HT1080 (cell line): ENCODE measurements around the gene TPBGL. TPM values are rescaled to one million over a fixed set of nuclear protein-coding genes. Genes with fewer than 3 reads are reported as not detected.

Experiments
- DNase-seq: peaks from one replicate; pipeline ENCODE4 v3.0.0-alpha.2; 2015; ENCODE audit warnings: low read depth
- total RNA-seq: library from RNA; depleted of rRNA; stranded (reverse); fragments of >200 nt; shearing (Covaris generic); gene quantifications from 2 replicates; pipeline ENCODE4 v1.2.3, GENCODE V29; 2014

TPBGL gene
- total RNA-seq, 1 experiment from 2014 or later = 0.10 TPM

DNA sequence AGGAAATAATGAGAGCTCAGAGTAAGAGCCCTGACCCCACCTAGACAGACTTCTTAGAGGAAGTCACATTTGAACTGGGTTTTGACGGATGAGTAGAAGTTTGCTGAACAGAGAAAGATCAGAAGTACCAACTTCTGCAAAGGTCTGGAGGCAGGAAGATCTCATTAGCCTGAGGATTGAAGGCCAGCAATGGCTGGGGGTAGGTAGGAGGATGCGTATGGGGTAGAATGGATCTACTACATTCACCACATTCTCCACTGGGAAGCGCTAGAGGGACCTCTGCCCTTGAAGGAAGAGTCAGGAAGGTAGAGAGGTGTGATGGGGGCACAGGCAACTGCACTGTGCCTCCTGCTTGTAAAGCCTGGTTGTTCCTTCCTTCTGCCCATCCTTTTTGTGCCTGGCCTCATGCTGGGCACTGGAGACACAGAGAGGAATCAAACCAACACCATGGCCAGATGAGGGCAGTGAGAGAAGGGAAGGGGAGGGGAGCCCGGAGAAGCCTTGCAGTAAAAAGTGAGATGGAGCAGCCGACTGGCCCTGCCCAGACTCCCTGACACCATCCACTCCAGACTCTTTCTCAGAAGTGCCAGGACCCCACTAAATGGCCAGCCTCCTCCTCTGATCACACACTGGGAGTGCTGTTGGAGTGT lies 4.9 kb downstream of the TPBGL start:
- no peak for DNase-seq

DNA sequence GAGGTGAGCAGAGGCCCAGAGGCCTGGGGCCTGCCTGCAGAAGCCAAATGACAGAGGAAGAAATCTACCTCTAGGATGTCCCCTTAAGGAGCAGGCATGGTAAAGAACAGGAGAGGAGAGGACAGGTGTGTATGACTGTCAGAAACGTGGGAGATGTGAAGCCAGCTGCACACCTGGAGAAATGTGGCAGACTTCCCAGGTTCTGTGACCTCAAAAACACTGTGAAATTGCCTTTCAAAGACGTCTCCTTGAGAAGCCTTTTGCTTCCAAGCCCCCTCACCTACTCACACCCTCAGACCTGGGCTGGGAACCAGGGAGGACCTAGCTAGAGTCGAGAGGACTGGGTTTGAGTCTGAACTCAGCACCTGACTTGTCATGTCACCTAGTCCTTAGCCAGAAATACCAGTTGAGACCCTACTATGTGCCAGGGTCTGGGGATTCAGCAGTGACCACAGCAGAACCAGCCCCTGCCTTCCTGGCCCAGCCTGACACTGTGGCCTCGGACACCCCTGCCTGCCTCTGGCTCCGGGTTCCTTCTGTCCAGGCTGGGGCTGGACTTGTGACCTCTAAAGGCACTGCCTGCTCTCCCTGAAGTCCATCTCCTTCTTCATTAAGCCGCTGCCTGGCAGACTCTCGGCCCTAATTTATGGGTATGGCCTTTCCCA lies 5.6 kb downstream of the TPBGL start:
- no peak for DNase-seq

DNA sequence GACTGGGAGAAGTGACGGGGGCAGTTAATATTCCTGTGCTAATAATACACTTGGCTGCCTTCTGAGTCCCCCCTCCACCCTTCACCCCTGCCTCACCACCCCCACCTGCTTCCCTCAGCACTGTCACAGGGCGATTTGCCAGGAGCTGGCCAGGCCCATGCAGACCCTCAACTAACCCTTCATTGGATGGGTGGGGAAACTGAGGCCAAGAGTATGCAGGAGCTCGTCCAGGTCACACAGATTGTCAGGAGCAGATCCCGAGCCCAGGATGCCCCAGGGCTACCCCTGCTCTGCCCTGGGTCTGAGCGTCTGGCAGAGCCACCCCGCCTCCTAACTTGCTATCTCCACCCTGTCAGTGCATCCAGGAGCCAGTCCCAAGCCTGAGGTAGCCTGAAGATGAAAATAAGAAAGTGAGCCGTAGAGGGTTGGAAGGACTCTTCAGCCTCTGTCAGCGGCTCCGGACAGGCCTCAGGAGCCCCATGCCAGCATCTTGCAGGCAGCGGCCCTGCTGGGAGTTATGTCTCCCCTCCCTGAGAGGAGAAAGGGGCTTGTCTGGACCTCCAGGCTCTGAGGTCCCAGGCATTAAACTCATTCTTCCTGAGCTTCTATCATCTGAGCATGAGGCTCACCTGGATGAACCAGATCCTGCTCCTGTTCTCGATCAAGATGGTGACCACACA lies 6.2 kb downstream of the TPBGL start:
- DNase-seq = no peak

DNA sequence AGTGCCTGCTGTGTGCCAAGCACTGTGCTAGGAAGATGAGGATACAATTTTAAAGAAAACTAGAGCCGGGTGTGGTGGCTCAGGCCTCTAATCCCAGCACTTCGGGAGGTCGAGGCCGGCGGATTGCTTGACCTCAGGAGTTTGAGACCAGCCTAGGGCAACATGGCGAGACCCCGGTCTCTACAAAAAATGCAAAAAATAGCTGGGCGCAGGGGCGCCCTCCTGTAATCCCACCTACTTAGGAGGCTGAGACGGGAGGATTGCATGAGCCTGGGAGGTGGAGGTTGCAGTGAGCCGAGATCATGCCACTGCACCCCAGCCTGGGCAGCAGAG lies 8.3 kb downstream of the TPBGL start:
- no peak for DNase-seq

DNA sequence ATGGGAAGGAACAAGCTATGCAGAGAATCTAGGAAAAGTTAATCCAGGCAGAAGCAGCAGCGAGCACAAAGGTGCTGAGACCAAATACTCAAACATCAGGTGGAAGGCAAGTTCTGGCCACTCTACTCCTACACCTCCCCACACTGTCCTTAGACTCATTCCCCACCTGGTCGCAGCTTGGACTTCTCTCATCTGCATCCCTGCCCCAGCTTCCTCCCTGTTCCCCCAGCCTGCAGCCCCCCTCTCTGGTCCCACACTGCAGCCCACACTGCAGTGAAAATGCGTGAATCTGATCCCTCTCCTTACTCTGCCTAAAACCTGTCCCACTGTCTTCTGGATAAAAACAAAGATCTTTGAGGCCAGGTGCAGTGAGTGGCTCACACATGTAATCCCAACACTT lies 9.1 kb downstream of the TPBGL start:
- DNase-seq = no peak

DNA sequence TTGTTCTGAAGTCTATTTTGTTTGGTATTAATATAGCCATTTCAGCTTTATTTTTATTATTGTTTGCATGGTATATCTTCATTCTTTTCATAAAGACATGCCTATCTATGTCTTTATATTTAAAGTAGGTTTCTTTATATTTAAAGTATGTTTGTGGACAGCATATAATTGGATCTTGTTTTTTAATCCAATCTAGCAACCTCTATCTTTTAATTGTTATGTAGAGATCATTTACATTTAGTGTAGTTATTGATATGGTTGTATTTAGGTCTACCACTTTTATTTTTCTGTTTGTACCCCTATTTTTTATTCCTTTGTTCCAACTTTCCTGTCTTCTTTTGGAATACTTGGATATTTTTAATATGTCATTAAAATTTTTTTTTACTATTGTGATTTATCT lies 13.8 kb downstream of the TPBGL start:
- no peak for DNase-seq

DNA sequence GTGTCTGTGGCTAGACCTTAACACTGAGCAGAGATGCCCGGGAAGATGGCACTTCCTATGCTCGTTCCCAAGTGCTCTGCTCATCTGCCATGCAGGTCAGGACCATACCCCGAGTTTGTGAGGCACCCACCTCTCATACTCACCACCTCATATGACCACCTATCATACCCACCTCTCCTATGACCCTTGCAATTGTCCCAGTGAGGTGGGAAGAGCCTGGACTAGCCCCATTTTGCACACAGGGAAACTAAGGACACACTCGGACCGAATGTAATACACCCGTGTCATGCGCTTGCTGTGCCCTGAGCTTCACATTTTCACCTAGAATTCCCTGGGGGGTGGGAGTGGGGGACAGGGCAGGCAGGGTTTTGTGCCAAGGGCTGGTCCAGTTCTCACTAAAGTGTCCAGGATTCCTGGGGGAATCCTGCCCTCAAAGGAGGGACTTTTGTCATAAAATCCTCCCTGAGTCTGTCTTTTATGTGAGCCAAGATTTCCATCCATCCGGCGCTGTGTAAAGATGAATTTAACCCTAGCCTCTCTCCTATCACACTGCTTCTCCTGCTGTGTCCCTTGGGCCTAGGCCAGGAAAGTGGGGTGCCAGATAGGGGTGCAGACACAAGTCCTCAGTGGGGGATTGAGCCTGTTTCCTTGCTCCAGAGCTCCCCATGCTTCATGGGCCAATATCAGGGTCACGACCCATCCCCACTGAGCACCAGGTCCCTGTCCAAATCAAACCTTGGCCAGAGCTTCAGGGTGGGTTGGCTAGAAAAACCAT lies 20.0 kb downstream of the TPBGL start:
- DNase-seq = no peak

DNA sequence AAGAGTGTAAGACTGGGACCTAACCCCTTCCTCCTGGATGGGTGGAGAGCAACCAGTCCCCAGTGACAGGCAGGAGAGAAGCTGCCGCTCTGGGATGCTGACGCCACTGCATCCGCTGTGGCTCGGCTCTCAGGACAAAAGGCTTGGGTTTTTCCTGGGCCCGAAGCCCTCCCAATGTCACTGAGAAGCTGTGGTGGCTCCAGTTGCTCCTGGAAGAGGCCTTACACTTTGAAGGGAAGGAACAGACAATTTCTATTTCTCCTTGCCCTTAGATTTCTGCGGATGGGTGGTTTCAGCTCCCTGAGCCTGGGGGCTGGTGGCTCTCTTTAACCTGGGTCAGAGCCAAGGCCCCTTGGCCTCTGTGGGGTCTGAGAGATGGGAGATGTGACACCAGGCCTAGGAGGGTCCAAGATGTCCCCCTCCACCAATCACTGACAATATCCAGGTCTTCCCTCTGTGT lies 21.4 kb downstream of the TPBGL start:
- no peak for DNase-seq

DNA sequence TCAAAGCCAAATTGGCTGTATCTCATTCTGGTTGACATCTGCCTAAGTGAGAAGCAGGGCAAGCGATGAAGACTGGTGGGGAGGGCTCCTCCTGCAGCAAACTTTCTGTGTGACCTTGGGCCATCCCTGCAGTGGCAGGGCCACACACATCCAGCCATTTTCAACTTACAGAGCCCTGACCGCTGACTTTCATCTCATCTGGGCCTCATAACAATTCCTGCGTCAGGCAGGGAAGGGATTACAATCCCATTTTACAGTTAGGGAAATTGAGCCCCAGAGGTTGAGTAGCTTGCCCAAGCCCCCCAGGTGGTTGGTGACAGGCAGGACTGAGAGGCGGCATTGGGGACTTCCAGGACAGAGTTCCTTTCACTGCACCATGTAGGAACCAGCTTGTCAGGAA lies 21.9 kb downstream of the TPBGL start:
- DNase-seq = no peak

DNA sequence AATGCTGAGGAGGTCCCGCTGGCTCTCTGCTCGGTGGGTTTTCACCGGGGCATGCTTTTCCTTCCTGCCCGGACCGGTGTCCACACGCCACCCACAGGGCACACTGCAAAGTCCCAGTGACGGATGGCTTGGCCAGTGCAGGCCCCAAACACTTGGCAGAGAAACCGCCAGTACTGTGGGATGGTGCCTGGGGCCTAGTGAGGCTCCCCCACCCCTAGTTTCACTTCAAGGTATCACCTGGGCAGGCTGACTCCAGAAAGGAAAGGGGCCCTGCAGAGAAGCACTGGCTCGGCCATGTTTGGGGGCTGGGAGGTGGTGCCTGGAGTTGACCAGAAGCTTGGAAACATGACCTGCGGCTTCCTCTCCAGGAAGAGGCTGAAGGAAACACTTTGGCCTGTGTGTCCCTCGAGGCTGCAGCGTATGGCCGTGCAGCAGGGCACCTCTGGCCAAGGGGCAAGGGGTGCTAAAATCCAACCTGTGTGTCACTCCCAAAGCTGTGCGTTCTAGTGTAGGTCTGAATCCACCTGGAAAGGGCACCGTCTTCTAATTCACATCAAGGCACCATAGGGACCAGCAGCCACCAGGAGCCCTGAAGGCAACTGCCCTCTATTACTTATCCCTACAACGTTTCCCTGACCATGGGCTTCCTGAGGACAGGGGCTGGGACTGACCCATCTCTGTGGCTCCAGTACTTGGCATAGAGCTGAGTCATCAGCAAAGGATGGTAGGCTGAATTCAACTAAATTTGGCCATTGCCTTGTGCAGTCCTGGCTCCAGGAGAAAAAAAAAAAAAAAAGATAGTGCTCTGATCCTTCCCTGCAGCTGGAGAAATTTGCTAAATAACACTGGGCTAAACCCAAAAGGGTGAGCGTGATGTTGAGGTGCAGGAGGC lies 22.6 kb downstream of the TPBGL start:
- DNase-seq = no peak

DNA sequence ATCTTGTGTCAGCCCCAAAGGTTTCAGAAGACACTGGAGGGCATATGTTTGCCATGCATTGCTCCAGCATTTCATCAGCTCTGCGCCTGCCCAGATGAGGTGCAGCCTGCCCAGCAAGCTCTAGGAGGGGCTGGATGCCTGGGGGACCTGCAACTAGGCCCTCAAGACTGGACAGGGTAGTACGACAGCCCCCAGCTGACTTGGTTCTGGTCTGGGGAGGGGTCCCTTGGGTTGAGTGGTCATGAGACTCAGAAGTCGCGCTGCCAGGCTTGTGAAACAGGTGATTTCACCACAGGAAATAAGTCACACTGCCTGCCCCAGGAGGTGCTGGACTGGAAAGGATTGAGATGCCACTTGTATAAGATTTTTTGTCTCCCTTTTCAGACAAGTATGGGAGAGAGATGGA lies 23.4 kb downstream of the TPBGL start:
- DNase-seq = peak; percentile 65

DNA sequence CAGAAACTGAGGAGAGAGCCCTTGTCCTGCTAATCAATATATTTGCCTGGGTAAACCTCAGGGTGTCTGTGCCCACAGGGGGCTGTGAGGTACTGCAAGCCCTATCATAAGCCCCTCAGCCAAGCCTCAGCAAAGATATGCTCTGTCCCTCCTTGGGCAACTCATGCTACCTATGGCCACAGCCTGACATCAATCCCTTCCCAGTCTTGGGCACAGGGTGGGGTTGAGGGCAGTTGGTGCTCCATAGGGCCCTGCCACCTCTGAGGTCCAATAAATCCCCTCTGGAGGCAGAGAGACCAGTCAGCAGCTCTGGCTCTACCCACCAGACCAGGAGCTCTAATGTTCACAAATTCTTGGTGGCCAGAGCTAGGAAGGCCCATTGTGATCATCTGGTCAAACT lies 23.8 kb downstream of the TPBGL start:
- no peak for DNase-seq

DNA sequence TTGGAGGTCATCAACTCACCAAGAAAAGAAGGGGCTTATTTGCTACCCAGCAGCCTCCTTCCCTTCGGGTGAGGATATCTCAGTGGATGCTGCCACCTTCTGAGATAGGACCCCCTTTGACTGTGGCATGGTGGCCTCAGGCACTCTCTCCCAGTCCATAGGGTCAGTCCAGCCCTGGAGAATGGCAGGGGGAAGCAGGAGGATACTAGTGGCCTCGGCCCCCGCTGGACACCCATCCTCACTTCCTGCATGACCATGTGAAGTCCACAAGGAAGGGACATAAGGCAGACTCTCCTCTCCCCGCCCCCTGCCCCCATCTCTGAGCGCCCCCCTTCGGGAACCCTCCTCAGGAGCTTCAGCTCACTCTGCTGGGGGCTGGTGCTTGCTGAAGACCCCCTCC lies 24.4 kb downstream of the TPBGL start:
- no peak for DNase-seq

DNA sequence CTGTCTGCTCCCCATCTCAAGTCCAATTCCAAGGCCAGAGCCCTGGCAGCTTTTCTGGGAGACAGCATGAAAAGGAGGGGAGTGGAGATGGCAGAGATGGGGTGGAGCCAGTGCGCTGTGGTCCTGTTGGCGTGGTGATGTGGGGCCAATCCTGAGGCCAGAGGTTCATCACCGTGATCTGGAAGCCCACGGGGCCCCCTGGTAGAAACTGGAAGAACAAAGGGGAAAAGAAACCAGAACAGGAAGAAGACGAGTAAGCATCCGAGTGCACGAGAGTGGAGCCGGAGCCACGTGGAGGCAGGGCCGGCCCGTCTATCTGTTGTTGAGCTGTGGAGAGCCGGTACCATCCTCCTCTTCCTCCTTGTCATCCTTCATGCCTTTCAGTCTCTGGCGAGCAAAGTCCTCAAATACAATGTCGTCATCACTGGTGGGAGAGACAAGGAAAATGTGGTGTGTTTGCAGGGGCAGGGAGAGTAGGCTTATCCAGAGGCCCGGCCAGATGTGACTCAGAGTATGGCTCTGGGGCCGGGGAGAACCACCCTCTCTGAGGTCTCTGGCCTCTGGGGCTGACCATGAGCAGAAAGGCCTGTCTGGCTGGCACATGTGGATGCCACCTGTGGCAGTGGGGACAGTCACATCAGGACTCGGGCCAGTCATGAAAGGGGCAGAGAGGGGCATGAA lies 25.4 kb downstream of the TPBGL start:
- peak; percentile 25 for DNase-seq

DNA sequence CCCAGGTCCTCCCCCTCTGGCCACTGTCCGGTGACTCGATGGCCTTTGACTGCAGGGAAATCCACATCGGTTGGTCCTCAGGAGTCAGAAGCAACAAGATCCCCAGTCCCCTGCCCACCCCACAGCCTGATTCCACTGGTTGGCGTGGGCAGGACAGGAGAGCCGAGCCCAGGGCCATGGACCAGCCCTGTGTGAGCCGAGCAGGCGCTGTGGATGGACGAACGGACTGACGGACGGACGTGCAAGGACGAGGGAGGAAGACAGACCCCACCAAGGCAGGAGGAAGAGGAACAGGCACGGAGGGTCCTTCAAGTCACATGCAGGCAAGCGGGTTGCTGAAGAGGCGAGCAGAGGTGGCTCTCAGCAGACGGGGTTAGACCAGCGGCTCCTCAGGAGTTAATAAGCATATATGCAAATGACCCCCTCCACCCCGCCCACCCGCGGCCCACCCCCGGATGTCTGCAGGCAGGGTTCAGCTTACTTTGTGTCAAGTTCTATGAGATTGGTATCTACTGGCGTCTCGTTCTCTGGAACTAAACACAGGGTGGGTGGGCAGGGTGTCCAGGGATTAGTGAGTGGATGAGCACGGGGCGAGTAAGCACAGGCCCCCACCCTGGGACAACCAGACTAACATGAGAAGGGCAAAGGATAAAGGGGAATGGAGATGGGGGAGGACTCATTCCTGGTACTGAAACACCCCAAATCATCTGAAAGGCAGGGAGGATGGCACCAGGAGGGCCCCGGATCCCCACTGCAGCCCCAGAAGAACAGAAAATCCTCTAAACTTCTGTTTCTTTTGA lies 26.8 kb downstream of the TPBGL start:
- DNase-seq = no peak

DNA sequence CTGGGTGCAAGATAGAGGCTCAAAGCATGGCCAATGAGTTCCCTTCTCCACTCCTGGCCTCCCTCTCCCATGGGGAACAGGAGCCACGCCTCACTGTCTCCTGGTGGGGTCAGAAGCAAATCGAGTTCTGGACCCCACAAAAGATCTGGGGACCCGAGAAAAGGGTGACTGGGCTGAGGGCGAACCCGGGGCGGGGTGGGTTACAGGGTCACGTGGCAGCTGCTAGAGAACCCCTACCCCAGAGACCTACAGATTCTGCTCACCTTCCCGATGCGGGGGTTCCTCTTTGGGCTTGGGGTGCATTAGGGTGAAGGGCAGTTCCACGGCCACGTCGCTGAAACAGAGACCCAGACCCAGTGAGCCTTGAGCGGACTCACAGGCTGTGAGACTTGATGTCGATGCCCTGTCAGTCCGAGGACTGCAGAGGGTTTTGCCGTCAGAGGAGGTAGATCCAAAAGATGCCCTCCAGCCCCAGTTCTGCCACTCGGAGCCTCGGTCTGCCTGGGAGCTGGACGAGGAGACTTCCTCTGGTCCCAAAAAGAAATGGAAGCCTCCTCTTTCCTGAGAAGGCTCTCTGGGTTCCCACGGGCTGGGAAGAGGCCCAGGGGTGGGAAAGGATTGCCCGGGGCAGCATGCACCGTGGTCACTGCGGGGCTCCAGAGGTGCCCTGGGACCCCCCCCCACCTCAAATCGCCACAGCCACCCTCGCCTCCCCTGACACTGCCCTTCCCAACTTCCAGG lies 28.2 kb downstream of the TPBGL start:
- DNase-seq = no peak

DNA sequence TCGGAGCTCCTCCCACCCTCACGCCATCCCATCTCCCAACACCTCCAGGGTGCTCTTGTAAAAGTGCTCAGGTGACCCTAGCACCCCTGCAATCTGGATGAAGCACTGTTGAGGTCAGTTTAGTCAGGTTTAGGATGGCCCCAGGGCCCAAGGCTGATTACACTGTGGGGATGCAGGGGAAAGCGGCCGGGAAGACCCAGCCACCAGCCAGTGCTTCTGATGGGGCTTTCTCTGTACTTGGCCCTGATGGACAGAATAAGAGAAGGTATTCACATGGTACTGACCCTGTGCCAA lies 28.7 kb downstream of the TPBGL start:
- no peak for DNase-seq

DNA sequence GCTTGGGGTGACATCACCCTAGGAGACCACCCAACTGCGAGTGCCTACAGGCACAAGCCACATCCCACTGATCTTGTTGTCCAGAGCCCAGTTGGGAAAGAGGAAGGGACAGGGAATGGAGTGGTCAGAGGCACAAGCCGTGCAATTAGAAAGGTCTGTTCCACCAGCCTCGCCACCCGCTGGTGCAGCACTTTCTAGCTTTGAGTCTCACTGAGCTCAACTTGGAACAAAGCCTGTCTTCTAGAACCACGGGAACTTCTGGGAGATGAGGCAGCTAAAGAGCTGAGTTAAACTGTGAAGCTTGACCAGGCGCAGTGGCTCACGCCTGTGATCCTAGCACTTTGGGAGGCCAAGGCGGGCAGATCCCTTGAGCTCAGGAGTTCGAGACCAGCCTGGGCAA lies 29.3 kb downstream of the TPBGL start:
- DNase-seq = no peak

DNA sequence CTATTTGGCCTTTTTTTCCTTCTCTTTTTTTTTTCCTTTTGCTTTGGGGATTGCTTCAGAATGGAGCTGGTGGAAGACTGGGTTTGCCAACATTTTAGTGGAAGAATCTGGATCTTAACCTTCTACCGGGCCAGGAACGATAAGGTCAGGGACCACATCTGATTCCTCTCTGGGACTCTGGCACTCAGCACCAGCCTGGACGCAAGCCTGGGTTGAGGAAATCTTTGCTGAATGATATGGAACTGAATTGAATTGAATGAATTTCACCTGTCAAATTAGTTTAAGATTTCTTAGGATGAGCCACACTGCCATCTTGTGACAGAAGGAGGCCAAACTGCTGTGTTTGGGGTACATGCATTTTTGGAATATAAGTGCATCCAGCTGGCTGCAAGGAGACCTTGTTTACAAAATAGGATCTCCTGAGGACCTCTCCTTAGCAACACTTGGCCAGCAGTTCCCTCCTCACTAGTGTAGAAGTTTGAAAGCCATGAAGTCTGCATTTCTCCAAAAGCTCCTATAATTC lies 30.4 kb downstream of the TPBGL start:
- DNase-seq = peak; percentile 13
